GM23338 (cell line): ENCODE results near the gene C1orf21. TPM values are rescaled to one million over a fixed set of nuclear protein-coding genes. Genes with fewer than 3 reads are reported as not detected.

ENCODE experiments used
- ATAC-seq: fragments of 200-7000 bp; cut with Tn5 transposase; 3 replicates; pipeline ENCODE4 v1.9.1; 2020
- DNase-seq: peaks from one replicate; pipeline ENCODE4 v3.0.0-alpha.2; 2015; ENCODE audit warnings: low spot score
- H2AFZ ChIP-seq: fragments of 200-600 bp; sonication (generic); 2 replicates; pipeline ENCODE4 v1.8.0; 2016; ENCODE audit warnings: antibody characterized with exemption, mild to moderate bottlenecking, moderate library complexity
- H3F3A ChIP-seq: fragments of 200-600 bp; sonication (generic); replicated peaks from 2 replicates; pipeline ENCODE4 v1.8.0; 2017; ENCODE audit warnings: antibody characterized with exemption, mixed run types, low read depth
- H3K27ac ChIP-seq: fragments of 200-600 bp; sonication (generic); 2 replicates; pipeline ENCODE4 v1.6.1; 2016; ENCODE audit warnings: low read depth
- H3K27me3 ChIP-seq: fragments of 200-600 bp; sonication (generic); 2 replicates; pipeline ENCODE4 v1.8.0; 2016; ENCODE audit warnings: mild to moderate bottlenecking, mixed run types, moderate library complexity; ENCODE audit not compliant: insufficient read depth
- H3K36me3 ChIP-seq: fragments of 200-600 bp; sonication (generic); 2 replicates; pipeline ENCODE4 v1.8.0; 2016; ENCODE audit warnings: mild to moderate bottlenecking; ENCODE audit not compliant: insufficient read depth
- H3K4me1 ChIP-seq: fragments of 200-600 bp; sonication (generic); 2 replicates; pipeline ENCODE4 v1.8.0; 2016; ENCODE audit warnings: mild to moderate bottlenecking, moderate library complexity; ENCODE audit not compliant: insufficient read depth
- H3K4me2 ChIP-seq: fragments of 200-600 bp; sonication (generic); 2 replicates; pipeline ENCODE4 v1.7.1; 2017; ENCODE audit warnings: mixed run types
- H3K4me3 ChIP-seq: fragments of 200-600 bp; sonication (generic); 2 replicates; pipeline ENCODE4 v1.6.1; 2016; ENCODE audit warnings: mixed run types
- H3K79me2 ChIP-seq: fragments of 200-600 bp; sonication (generic); replicated peaks from 2 replicates; pipeline ENCODE4 v1.8.0; 2017; ENCODE audit warnings: mild to moderate bottlenecking; ENCODE audit not compliant: insufficient read depth
- H3K9me2 ChIP-seq: fragments of 200-600 bp; sonication (generic); 2 replicates; pipeline ENCODE4 v1.8.0; 2017; ENCODE audit not compliant: insufficient read depth
- H4K20me1 ChIP-seq: fragments of 200-600 bp; sonication (generic); replicated peaks from 2 replicates; pipeline ENCODE4 v1.8.0; 2017; ENCODE audit warnings: mild to moderate bottlenecking; ENCODE audit not compliant: insufficient read depth
- H3K27ac Mint-ChIP-seq: 2 replicates; pipeline ENCODE4 v1.8.0; 2020; ENCODE audit warnings: inconsistent platforms, mild to moderate bottlenecking, moderate library complexity, mixed read lengths
- H3K27me3 Mint-ChIP-seq: 3 replicates; pipeline ENCODE4 v1.8.0; 2022; ENCODE audit warnings: low read depth, mild to moderate bottlenecking, moderate library complexity, mixed read lengths, inconsistent platforms; ENCODE audit not compliant: insufficient read depth, poor library complexity
- H3K36me3 Mint-ChIP-seq: 3 replicates; pipeline ENCODE4 v1.8.0; 2021; ENCODE audit warnings: low read depth, mild to moderate bottlenecking, inconsistent platforms, moderate library complexity, mixed read lengths
- H3K4me1 Mint-ChIP-seq: 3 replicates; pipeline ENCODE4 v1.8.0; 2020; ENCODE audit warnings: mild to moderate bottlenecking, inconsistent platforms, mixed read lengths
- H3K4me3 Mint-ChIP-seq: 3 replicates; pipeline ENCODE4 v1.8.0; 2021; ENCODE audit warnings: moderate library complexity, mild to moderate bottlenecking, inconsistent platforms, mixed read lengths
- H3K9me3 Mint-ChIP-seq: 3 replicates; pipeline ENCODE4 v1.8.0; 2020; ENCODE audit warnings: moderate library complexity, mild to moderate bottlenecking, inconsistent platforms, mixed read lengths
- CREB1 ChIP-seq: fragments of 250-450 bp; sonication (Bioruptor Pico); IDR thresholded peaks from 2 replicates; pipeline ENCODE4 v1.5.0; 2020; ENCODE audit warnings: low read depth, mild to moderate bottlenecking, moderate library complexity
- CTCF ChIP-seq, 2 experiments: fragments of 200-600 bp in 1 of 2; sonication (generic) in 1 of 2; conservative IDR thresholded peaks; 2 replicates each; pipeline versions ENCODE4 v1.5.1 to v1.6.1; 2016 to 2017; ENCODE audit warnings: antibody characterized with exemption in 2 of 2, low read depth in 2 of 2, mild to moderate bottlenecking in 2 of 2, moderate library complexity in 1 of 2
- ETS1 ChIP-seq: IDR thresholded peaks from 2 replicates; pipeline ENCODE4 v1.6.1; 2016; ENCODE audit warnings: antibody characterized with exemption
- EZH2 ChIP-seq: fragments of 200-600 bp; sonication (generic); IDR thresholded peaks from one replicate; pipeline ENCODE4 v1.8.0; 2017; ENCODE audit warnings: antibody characterized with exemption, mild to moderate bottlenecking, low read depth; ENCODE audit not compliant: unreplicated experiment
- EZH2phosphoT487 ChIP-seq: fragments of 200-600 bp; sonication (generic); IDR thresholded peaks from one replicate; pipeline ENCODE4 v1.8.1; 2018; ENCODE audit warnings: antibody characterized with exemption; ENCODE audit not compliant: unreplicated experiment
- JUNB ChIP-seq: IDR thresholded peaks from one replicate; pipeline ENCODE4 v1.6.1; 2016; ENCODE audit warnings: antibody characterized with exemption; ENCODE audit not compliant: unreplicated experiment
- NANOG ChIP-seq: IDR thresholded peaks from 2 replicates; pipeline ENCODE4 v1.6.1; 2016; ENCODE audit warnings: antibody characterized with exemption, borderline replicate concordance
- POLR2AphosphoS5 ChIP-seq: IDR thresholded peaks from 2 replicates; pipeline ENCODE4 v1.6.1; 2016; ENCODE audit warnings: antibody characterized with exemption, low read depth
- REST ChIP-seq: IDR thresholded peaks from one replicate; pipeline ENCODE4 v1.6.1; 2018; ENCODE audit warnings: antibody characterized with exemption; ENCODE audit not compliant: unreplicated experiment
- STAT1 ChIP-seq: IDR thresholded peaks from one replicate; pipeline ENCODE4 v1.6.1; 2016; ENCODE audit warnings: antibody characterized with exemption; ENCODE audit not compliant: unreplicated experiment
- ZNF114 ChIP-seq: fragments of 250-450 bp; sonication (Bioruptor Pico); IDR thresholded peaks from 2 replicates; pipeline ENCODE4 v1.5.0; 2020; ENCODE audit warnings: mild to moderate bottlenecking, moderate library complexity
- ZNF331 ChIP-seq: fragments of 250-450 bp; sonication (Bioruptor Pico); IDR thresholded peaks from 2 replicates; pipeline ENCODE4 v1.5.0; 2020; ENCODE audit warnings: low read depth, mild to moderate bottlenecking, moderate library complexity
- ZNF462 ChIP-seq: fragments of 250-450 bp; sonication (Bioruptor Pico); IDR thresholded peaks from 2 replicates; pipeline ENCODE4 v1.5.0; 2020; ENCODE audit warnings: mild to moderate bottlenecking, moderate library complexity
- polyA plus RNA-seq: library from polyadenylated mRNA; unstranded; fragments of >200 nt; fragmentation: Nextera tagmentation; extraction: Ambion mirVana; gene quantifications from 2 replicates; pipeline ENCODE4 v1.2.1, GENCODE V29; 2016
- total RNA-seq: library from RNA; depleted of rRNA; stranded (reverse); fragments of >200 nt; shearing (Covaris generic); gene quantifications from 2 replicates; pipeline ENCODE4 v1.2.3, GENCODE V29; 2014

Gene C1orf21
- total and polyA plus RNA-seq, 2 experiments from 2014 or later = 28.0 to 40.4 TPM

- no peaks in the 10 kb centered on the region for H3K36me3 ChIP-seq
- ATAC-seq (peak; percentile 31), DNase-seq (no peak)
- Mint-ChIP-seq H3K27me3 (no peaks in the 10 kb centered on the region), H3K36me3 (0 out of 3 replicates have a peak, but pooled peaks cover under 1% of the 10 kb centered on the region), H3K9me3 (no peaks in the 10 kb centered on the region), H3K27ac (no peak overlapping the region), H3K4me1 (peaks cover 13% of the 10 kb centered on the region), H3K4me3 (no peak overlapping the region)
- H3K9me2 ChIP-seq = no peaks in the 10 kb centered on the region
- no peak overlapping the region for H2AFZ ChIP-seq
- H3F3A ChIP-seq = no peaks in the 10 kb centered on the region
- no peaks in the 10 kb centered on the region for H4K20me1 ChIP-seq
- no peaks in the 10 kb centered on the region for H3K27me3 ChIP-seq
- peak overlapping the region; percentile 22; the same call in 1 of the 2 replicates for H3K27ac ChIP-seq
- peaks cover 72% of the 10 kb centered on the region for H3K79me2 ChIP-seq
- H3K4me3 ChIP-seq = no peak overlapping the region
- no peak for TF ChIP-seq ZNF462 (CRISPR knock-in tag)
- TF ChIP-seq EZH2phosphoT487 = no peak
- TF ChIP-seq CREB1 (CRISPR knock-in tag) = no peak
- no peak for TF ChIP-seq ZNF114 (CRISPR knock-in tag)
- TF ChIP-seq REST = no peak
- no peak for TF ChIP-seq NANOG
- TF ChIP-seq POLR2AphosphoS5 = no peak
- TF ChIP-seq STAT1 = no peak
- no peak for TF ChIP-seq ZNF331 (CRISPR knock-in tag)
- no peak for TF ChIP-seq ETS1
- TF ChIP-seq CTCF (conservative IDR thresholded peaks at IDR 0.05; ENCODE audit: low read depth in 2 of 2) = no peak
- no peak for TF ChIP-seq JUNB
- no peak for TF ChIP-seq EZH2
- no peak overlapping the region for H3K4me2 ChIP-seq
- H3K4me1 ChIP-seq = peaks cover 7% of the 10 kb centered on the region; the same call in 1 of the 2 replicates
Measured at GRCh38 chr1:184443624-184444023, 56.8 kb downstream of the C1orf21 start.
